ENCODE results near the gene ZFAND3. TPM values are rescaled to one million over a fixed set of nuclear protein-coding genes. Genes with fewer than 3 reads are reported as not detected.

ZFAND3 gene
- total RNA-seq, 1 experiment from 2014 or later, result 107 TPM

GRCh38 chr6:37982317-37982716, 162.8 kb downstream of the ZFAND3 start:
- Histone ChIP-seq H3K4me3 (ENCODE audit: low read depth, low read length) (no peak overlapping the region), H3K9me3 (no peaks in the 10 kb centered on the region), H3K36me3 (ENCODE audit: control insufficient read depth, insufficient read depth, low read length) (no peaks in the 10 kb centered on the region), H3K4me1 (peaks cover 9% of the 10 kb centered on the region), H3K27me3 (replicated peaks; ENCODE audit: control insufficient read depth, insufficient read depth, low read length) (no peaks in the 10 kb centered on the region)
- Mint-ChIP-seq H3K9me3 (ENCODE audit: unreplicated experiment) (no peaks in the 10 kb centered on the region), H3K27ac (ENCODE audit: unreplicated experiment) (no peak overlapping the region), H3K4me1 (ENCODE audit: low read depth, unreplicated experiment) (peaks cover 14% of the 10 kb centered on the region), H3K36me3 (ENCODE audit: insufficient read depth, unreplicated experiment) (peaks cover 6% of the 10 kb centered on the region), H3K27me3 (ENCODE audit: insufficient read depth, unreplicated experiment) (no peaks in the 10 kb centered on the region), H3K4me3 (ENCODE audit: unreplicated experiment) (no peak overlapping the region)
- intact Hi-C loops (cut with micrococcal nuclease; ENCODE audit: unreplicated experiment), result no loop called here
- ChIA-PET CTCF (no interaction called here), POLR2A (no interaction called here)
- no TSS peak for BruUV-seq (replicated peaks)
- DNase-seq, result no peak
- no peak for TF ChIP-seq CTCF (IDR thresholded peaks at IDR 0.05; ENCODE audit: insufficient read depth in 1 of 2, low read depth in 1 of 2, low read length in 1 of 2, severe bottlenecking in 1 of 2, unreplicated experiment in 1 of 2)

- TF ChIP-seq CTCF (IDR thresholded peaks at IDR 0.05; ENCODE audit: insufficient read depth in 1 of 2, low read depth in 1 of 2, low read length in 1 of 2, severe bottlenecking in 1 of 2, unreplicated experiment in 1 of 2), result no peak
- Histone ChIP-seq H3K4me3 (ENCODE audit: low read depth, low read length) (no peak overlapping the region), H3K27me3 (replicated peaks; ENCODE audit: control insufficient read depth, insufficient read depth, low read length) (no peaks in the 10 kb centered on the region), H3K36me3 (ENCODE audit: control insufficient read depth, insufficient read depth, low read length) (no peaks in the 10 kb centered on the region), H3K4me1 (peaks cover 13% of the 10 kb centered on the region), H3K9me3 (no peaks in the 10 kb centered on the region)
- DNase-seq, result no peak
- no peak overlapping the region for H3K27ac Mint-ChIP-seq (ENCODE audit: unreplicated experiment)
- CTCF ChIA-PET, result interaction anchor here (0.5 kb wide), 1 partner anchor 28 kb away, joined by 3 read pairs; no protein-coding TSS in a partner anchor
- H3K27me3 Mint-ChIP-seq (ENCODE audit: insufficient read depth, unreplicated experiment), result no peaks in the 10 kb centered on the region
- peaks cover 6% of the 10 kb centered on the region for H3K36me3 Mint-ChIP-seq (ENCODE audit: insufficient read depth, unreplicated experiment)
- H3K4me3 Mint-ChIP-seq (ENCODE audit: unreplicated experiment), result no peak overlapping the region
- intact Hi-C loops (cut with micrococcal nuclease; ENCODE audit: unreplicated experiment), result no loop called here
- POLR2A ChIA-PET, result no interaction called here
- no peaks in the 10 kb centered on the region for H3K9me3 Mint-ChIP-seq (ENCODE audit: unreplicated experiment)
- BruUV-seq (replicated peaks), result no TSS peak
- peaks cover 14% of the 10 kb centered on the region for H3K4me1 Mint-ChIP-seq (ENCODE audit: low read depth, unreplicated experiment)
Observed at GRCh38 chr6:37983720-37984501, 164.4 kb downstream of the ZFAND3 start.

- CTCF ChIA-PET, result interaction anchor here (0.5 kb wide), 1 partner anchor 27 kb away, joined by 3 read pairs; no protein-coding TSS in a partner anchor
- BruUV-seq (replicated peaks), result no TSS peak
- no peaks in the 10 kb centered on the region for H3K27me3 ChIP-seq (replicated peaks; ENCODE audit: control insufficient read depth, insufficient read depth, low read length)
- no peak for DNase-seq
- Mint-ChIP-seq H3K4me1 (ENCODE audit: low read depth, unreplicated experiment) (peaks cover 14% of the 10 kb centered on the region), H3K27me3 (ENCODE audit: insufficient read depth, unreplicated experiment) (no peaks in the 10 kb centered on the region), H3K4me3 (ENCODE audit: unreplicated experiment) (no peak overlapping the region), H3K27ac (ENCODE audit: unreplicated experiment) (no peak overlapping the region), H3K36me3 (ENCODE audit: insufficient read depth, unreplicated experiment) (peaks cover 6% of the 10 kb centered on the region), H3K9me3 (ENCODE audit: unreplicated experiment) (no peaks in the 10 kb centered on the region)
- no peaks in the 10 kb centered on the region for H3K9me3 ChIP-seq
- POLR2A ChIA-PET, result no interaction called here
- no peak for TF ChIP-seq CTCF (IDR thresholded peaks at IDR 0.05; ENCODE audit: insufficient read depth in 1 of 2, low read depth in 1 of 2, low read length in 1 of 2, severe bottlenecking in 1 of 2, unreplicated experiment in 1 of 2)
- H3K4me3 ChIP-seq (ENCODE audit: low read depth, low read length), result no peak overlapping the region
- H3K36me3 ChIP-seq (ENCODE audit: control insufficient read depth, insufficient read depth, low read length), result no peaks in the 10 kb centered on the region
- peaks cover 13% of the 10 kb centered on the region for H3K4me1 ChIP-seq
- intact Hi-C loops (cut with micrococcal nuclease; ENCODE audit: unreplicated experiment), result no loop called here
Observed at GRCh38 chr6:37984578-37984977, 165.1 kb downstream of the ZFAND3 start.

Measured in Caco-2 (cell line).